KOPT-K1 (cell line): ENCODE measurements around the gene CNTNAP3.
"Not testable (repeated sequence)": the region's sequence is repeated elsewhere in the genome, so short reads cannot be mapped to it uniquely, and the experiment has no call there.

ENCODE experiments used
- H3K27ac ChIP-seq: fragments of 200-600 bp; sonication (generic); 2 replicates; pipeline ENCODE4 v1.5.1; 2016; ENCODE audit warnings: antibody characterized with exemption, mild to moderate bottlenecking, low read depth, low read length; ENCODE audit not compliant: poor library complexity, severe bottlenecking
- H3K36me3 ChIP-seq: fragments of 200-600 bp; sonication (generic); 2 replicates; pipeline ENCODE4 v1.5.1; 2017; ENCODE audit warnings: antibody characterized with exemption, mild to moderate bottlenecking, low read length, moderate library complexity; ENCODE audit not compliant: insufficient read depth
- H3K9me3 ChIP-seq: fragments of 200-600 bp; sonication (generic); 2 replicates; pipeline ENCODE4 v1.5.1; 2017; ENCODE audit warnings: antibody characterized with exemption, low read length, mild to moderate bottlenecking; ENCODE audit not compliant: insufficient read depth, poor library complexity, severe bottlenecking

The CNTNAP3 gene

GRCh38 chr9:39108145-39108544 is 179.8 kb downstream of the CNTNAP3 start:
- no peaks in the 10 kb centered on the region for H3K9me3 ChIP-seq
- no peaks in the 10 kb centered on the region for H3K36me3 ChIP-seq
- no peak overlapping the region for H3K27ac ChIP-seq

DNA sequence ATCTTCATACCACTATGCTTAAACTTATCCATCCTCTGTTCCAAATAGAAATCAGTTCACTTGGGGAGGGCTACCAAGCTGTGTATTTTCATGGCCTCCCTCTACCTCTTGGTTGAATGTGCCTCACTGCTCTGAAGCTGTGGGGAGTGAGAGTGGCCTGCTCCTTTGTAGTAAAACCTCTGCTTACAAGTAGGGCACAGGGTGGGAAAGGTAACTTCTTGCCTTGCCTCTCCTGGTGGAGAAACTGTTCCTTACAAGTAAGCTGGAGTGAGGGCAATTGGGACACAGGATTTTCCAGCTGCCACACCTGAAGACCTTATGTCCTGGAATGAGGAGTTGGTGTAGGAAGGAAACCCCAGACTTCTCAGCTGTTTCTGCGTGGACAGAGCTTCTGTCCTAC is 190.8 kb downstream of the CNTNAP3 start:
- not testable (repeated sequence) for H3K27ac ChIP-seq, H3K9me3 ChIP-seq, H3K36me3 ChIP-seq

- H3K9me3 ChIP-seq, H3K36me3 ChIP-seq, H3K27ac ChIP-seq: not testable (repeated sequence)
Measured at GRCh38 chr9:39085311-39085710, 202.7 kb downstream of the CNTNAP3 start.

DNA sequence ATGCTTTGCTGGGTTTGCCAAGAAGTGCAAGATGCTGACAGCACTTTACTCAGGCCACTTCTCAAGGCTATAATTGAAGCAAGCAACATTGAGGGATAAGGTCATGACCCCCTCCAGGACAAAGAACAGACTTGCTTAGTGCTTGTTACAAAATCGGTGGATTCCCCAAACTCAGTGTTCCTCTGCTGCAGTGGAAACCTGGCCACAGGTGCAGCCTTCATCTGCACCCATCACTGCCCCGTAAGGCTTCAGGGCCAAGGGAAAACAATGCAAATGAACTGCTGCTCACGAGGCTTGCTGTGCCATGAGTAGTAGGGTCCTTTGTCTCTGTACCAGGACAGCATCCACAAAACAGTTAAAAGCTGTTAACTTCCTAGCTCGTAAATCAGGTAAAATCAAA is 205.4 kb downstream of the CNTNAP3 start:
- H3K36me3 ChIP-seq, H3K27ac ChIP-seq, H3K9me3 ChIP-seq: not testable (repeated sequence)

- H3K27ac ChIP-seq, H3K36me3 ChIP-seq, H3K9me3 ChIP-seq: not testable (repeated sequence)
Measured at GRCh38 chr9:39080081-39080480, 207.9 kb downstream of the CNTNAP3 start.

GRCh38 chr9:39078621-39079256 is 209.2 kb downstream of the CNTNAP3 start:
- H3K9me3 ChIP-seq, H3K36me3 ChIP-seq, H3K27ac ChIP-seq: not testable (repeated sequence)

GRCh38 chr9:39073537-39073936 is 214.4 kb downstream of the CNTNAP3 start:
- H3K27ac ChIP-seq, H3K36me3 ChIP-seq: not testable (repeated sequence)

DNA sequence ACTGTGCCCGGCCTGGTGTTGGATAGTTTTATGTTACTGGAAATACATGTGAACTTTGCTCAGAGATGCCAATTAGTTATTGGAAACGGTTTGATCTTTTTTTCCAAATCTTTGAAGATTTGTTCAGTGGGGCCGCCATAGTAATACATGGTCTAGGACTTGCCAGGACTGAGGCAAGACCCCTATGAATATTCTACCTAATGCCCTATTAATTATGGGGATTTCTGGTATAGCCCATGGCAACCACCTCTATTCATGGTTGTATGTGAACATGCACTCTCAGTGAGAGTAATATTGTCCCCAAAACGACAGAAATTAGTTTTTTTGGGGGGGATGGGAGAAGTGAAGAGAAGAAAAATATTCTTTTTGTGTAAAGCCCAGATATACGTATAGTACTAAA is 220.3 kb downstream of the CNTNAP3 start:
- not testable (repeated sequence) for H3K27ac ChIP-seq, H3K36me3 ChIP-seq, H3K9me3 ChIP-seq

More at GRCh38 chr9:39073537-39073936, 214.4 kb downstream of the CNTNAP3 start:
- not testable (repeated sequence) for H3K9me3 ChIP-seq

GRCh38 chr9:39062966-39063365 is 225.0 kb downstream of the CNTNAP3 start:
- H3K36me3 ChIP-seq, H3K27ac ChIP-seq, H3K9me3 ChIP-seq: not testable (repeated sequence)

- not testable (repeated sequence) for H3K9me3 ChIP-seq, H3K27ac ChIP-seq, H3K36me3 ChIP-seq
Measured at GRCh38 chr9:39054453-39054852, 233.5 kb downstream of the CNTNAP3 start.

GRCh38 chr9:39046833-39047232 is 241.1 kb downstream of the CNTNAP3 start:
- not testable (repeated sequence) for H3K27ac ChIP-seq, H3K9me3 ChIP-seq, H3K36me3 ChIP-seq

DNA sequence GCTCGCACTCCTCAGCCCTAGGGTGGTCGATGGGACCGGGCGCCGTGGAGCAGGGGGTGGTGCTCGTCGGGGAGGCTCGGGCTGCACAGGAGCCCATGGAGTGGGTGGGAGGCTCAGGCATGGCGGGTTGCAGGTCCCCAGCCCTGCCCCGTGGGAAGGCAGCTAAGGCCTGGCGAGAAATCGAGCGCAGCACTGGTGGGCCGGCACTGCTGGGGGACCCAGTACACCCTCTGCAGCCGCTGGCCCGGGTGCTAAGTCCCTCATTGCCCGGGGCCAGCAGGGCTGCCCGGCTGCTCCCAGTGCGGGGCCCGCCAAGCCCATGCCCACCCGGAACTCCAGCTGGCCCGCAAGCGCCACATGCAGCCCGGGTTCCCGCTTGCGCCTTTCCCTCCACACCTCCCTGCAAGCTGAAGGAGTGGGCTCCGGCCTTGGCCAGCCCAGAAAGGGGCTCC is 245.6 kb downstream of the CNTNAP3 start:
- H3K27ac ChIP-seq, H3K36me3 ChIP-seq, H3K9me3 ChIP-seq: not testable (repeated sequence)

DNA sequence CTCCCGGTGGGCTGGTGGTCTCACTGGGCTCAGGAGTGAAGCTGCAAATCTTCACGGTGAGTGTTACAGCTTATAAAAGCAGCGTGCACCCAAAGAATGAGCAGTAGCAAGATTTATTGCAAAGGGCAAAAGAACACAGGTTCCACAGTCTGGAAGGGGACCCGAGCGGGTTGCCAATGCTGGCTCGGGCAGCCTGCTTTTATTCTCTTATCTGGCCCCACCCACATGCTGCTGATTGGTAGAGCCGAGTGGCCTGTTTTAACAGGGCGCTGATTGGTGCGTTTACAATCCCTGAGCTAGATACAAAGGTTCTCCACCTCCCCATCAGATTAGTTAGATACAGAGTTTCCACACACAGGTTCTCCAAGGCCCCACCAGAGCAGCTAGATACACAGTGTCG is 246.2 kb downstream of the CNTNAP3 start:
- not testable (repeated sequence) for H3K36me3 ChIP-seq, H3K9me3 ChIP-seq, H3K27ac ChIP-seq

DNA sequence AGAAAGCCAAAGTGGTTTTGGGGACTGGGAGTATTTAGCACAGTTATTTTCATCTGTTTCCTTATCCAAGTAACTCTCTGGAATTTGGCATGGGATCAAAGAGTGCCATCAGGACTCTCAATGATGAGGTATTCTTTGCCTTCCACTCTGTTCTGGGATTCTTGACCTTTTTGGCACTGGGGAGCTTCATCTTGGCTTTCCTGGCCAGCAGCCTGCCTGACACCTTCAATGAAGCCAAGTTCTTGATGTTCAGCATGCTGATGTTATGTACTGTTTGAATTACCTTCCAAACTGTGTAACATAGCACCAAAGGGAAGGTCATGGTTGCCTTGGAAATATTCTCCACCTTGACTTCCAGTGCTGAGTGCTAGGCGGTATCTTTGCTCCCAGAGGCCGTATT is 248.8 kb downstream of the CNTNAP3 start:
- H3K9me3 ChIP-seq, H3K27ac ChIP-seq, H3K36me3 ChIP-seq: not testable (repeated sequence)

- H3K27ac ChIP-seq, H3K9me3 ChIP-seq, H3K36me3 ChIP-seq: not testable (repeated sequence)
Measured at GRCh38 chr9:39038221-39038620, 249.7 kb downstream of the CNTNAP3 start.

DNA sequence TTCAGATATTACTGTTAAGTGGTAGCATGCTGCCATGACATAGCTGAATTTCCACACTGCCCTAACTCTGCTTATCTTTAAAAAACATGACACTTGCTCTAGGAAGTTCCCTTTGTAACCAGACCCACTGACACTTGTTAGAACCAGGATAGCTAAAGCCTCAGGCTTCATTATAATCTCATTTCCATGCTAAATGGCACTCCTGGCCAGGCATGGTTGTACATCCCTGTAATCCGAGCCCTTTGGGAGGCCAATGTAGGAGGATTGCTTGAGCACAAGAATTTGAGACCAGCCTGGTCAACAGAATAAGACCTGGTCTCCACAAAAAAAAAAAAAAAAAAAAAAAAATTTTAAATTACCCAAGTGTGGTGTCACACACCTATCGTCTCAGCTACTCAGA is 254.1 kb downstream of the CNTNAP3 start:
- not testable (repeated sequence) for H3K27ac ChIP-seq, H3K9me3 ChIP-seq, H3K36me3 ChIP-seq
